ENCODE results near the gene JUP.
"Not testable (repeated sequence)": the region's sequence is repeated elsewhere in the genome, so short reads cannot be mapped to it uniquely, and the experiment has no call there.

The JUP gene

DNA sequence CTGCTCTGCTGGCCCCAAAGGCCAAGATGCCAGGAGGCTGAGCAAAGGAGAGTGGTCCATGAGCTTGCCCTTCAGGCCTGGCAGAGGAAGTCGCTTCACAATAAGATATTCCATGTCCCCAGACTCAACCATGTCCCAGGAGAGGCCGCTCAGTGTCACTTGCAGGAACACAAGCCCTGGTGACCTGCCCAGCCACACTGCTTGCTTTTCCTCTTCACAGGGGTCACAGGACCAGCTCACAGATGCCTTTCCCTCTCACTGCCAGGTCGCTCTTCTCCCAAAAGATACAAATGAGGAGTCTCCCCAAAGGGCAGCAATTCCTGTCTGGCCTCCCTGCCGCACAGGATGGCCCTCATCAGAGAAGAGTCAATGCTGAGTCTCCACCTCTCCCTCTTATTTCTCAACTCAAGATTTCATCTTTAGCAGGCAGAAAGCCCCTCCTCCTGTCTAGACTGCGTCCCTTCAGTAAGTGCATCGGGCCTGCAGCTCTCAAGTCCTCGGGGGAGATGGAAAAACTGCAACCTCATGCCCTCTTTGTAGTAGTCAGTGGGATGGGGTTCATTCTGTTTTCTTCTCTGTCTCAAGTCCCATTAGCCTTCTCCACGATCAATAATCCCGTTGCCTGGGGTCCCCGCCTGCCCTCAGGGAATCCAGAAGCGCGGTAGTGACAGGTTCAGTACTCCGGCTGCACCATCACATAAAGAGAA is 5.0 kb downstream of the JUP start:
- DNase-seq (ENCODE audit: low read depth in 2 of 2) = no peak

DNA sequence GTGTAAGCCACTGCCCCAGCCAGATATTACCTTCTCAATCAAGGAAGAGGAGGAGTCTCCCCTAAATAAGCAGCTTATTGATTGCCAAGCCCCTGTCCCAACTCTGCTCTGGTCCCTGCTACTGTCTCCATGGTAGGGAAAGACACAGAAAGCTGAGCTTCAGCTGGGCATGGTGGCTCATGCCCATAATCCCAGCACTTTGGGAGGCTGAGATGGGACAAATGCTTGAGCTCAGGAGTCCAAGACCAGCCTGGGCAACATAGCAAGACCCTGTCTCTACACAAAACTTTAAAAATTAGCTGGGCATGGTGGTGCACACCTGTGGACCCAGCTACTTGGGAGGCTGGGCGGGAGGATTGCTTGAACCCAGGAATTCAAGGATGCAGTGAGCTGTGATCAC is 6.6 kb downstream of the JUP start:
- no peak for DNase-seq (ENCODE audit: low read depth in 2 of 2)

DNA sequence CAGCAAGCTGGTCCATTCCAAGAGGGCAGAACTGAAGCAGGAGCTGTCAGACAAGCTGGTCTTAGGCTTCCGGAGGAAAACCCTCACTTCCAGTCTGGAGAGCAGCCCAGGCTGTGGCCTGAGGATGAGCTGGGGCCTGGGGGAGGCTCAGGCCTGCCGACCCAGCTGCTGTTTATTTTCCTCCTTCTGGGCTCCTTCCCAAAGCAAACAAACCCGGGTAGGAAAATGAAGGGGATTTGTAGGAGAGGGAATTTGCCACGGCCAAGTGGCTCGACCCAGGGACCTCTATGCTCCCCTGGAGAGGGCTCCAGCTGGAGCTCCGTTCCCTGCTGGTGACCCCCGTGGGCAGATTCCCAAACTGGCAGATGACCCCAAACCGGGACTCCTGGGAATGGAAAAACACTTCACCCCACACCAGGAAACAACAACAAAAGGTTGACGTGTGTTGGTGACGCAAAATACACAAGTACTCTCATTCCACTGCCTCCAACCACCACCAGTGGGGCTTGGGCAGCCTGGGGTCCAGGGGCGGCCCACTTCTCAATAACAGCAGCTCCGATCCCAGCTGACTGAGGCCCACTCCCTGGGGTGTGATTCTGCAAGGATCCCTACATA is 8.8 kb downstream of the JUP start:
- no peak for DNase-seq (ENCODE audit: low read depth in 2 of 2)

DNA sequence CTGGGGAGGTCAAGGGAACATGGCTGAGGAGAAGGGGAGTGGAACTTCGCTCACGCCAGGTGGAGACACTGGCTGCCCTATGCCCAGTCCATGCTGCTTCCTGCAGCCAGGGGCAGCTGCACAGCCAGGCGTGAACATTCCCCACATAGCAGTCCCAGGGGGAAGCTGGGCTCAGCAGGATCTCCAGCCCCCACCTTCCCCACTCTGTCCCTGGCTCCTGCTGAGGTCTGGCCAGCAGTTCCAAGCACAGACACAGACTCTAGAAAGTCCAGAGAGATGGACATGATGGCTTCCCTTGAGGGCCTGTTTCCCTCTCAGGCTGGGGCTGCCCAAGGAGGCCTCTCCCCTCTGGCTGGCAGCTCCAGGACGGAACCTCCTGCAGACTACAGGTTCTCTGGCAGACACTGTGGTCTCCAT is 9.3 kb downstream of the JUP start:
- no peak for DNase-seq (ENCODE audit: low read depth in 2 of 2)

DNA sequence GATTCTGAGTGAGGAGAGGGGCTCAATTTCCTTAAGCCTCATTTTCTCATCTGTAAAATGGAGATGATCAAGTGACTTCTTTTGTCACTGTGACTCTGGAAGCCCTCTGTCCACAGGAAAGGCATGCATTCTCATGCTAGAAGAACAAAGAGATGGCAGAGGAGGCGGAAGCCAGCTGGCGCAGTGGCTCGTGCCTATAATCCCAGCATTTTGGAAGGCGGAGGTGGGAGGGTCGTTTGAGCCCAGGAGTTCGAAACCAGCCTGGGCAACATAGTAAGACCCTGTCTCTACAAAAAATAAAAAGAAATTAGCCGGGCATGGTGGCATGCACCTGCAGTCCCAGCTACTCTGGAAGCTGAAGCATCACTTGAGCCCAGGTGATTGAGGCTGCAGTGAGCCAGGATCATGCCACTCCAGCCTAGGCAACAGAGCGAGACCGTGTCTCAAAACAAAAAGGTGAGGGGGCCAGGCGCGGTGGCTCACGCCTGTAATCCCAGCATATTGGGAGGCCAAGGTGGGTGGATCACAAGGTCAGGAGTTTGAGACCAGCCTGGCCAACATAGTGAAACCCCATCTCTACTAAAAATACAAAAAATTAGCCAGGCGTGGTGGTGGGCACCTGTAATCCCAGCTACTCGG is 10.1 kb downstream of the JUP start:
- DNase-seq (ENCODE audit: low read depth in 2 of 2) = not testable (repeated sequence)

DNA sequence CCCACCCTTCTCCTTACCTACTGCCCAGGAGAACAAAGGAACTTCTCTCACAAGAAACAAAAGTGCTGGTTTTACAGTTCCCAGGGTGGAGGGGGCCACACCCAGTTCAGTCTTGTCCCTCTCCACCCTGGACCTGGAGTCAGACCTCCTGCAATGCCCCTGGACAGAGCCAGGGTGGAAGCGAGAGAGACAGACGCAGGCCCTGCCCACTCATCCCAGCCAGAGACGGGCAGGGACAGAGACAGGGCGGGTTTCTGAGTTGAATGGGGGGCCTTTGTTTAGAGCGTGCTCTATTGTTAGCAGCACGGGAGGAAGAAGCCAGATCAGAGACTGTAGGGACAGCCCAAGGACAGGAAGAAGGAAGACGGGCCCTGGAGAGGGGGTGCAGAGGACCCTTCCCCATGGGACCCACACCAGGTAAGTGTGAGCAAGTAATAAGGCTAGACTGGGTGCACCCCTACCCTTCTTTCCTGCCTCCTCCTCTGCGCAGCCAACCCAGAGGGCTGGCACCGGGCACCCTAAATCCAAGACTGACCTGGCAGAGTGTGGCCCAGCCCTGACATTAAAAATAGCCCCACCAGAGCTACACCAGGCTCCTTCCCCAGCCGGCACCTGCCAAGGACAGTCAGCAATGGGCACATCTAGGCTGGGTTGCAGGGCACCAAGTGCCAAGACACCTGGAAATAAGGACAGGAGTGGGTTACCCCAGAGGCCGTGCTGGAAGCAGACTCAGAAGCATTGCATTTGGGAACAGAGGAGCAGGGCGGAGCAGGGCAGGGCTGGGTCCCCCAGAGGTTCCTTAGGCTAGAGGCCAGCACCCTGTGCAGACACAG is 10.9 kb downstream of the JUP start:
- DNase-seq (ENCODE audit: low read depth in 2 of 2) = no peak

DNA sequence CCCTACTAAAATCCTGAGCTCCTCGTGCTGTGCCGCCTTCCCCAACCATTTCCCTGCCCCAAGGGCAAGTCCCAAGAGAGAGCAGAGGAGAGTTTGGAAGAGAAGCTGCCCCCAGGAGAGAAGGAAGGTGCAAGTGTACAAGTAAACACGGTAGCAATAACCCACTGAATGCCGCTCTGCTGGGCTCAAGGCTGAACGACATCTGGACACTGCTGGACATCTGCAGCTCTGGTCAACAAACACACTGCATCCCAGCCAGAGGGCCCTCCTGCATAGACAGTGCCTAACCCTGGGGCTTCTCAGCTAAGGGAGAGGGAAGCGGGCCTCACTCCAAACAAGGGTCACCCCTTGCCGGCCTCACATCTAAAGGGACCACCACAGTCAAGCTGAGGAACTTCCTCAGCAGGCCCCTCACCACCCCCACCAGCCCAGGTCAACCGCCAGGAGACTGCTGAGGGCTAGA is 12.7 kb downstream of the JUP start:
- DNase-seq (ENCODE audit: low read depth in 2 of 2) = no peak

DNA sequence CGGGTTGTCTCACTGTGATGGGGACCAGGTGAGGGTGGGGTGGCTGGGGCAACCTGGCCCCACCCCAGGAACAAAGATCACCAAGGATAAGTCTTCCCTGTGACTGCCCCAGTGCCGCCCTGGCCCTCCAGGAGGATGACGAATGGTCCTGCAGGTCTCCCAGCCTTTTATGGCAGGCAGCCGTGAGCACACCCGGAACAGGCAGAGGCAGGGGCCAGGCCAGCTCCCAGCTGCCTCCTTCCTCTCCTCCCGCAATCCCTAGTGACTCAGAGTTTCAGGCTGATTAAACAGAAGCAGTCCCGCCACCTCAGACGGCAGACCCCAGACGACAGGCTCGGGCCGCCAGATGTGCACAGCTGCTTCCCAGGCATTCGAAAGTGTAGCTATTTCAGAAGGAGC is 13.3 kb downstream of the JUP start:
- DNase-seq (ENCODE audit: low read depth in 2 of 2) = no peak

DNA sequence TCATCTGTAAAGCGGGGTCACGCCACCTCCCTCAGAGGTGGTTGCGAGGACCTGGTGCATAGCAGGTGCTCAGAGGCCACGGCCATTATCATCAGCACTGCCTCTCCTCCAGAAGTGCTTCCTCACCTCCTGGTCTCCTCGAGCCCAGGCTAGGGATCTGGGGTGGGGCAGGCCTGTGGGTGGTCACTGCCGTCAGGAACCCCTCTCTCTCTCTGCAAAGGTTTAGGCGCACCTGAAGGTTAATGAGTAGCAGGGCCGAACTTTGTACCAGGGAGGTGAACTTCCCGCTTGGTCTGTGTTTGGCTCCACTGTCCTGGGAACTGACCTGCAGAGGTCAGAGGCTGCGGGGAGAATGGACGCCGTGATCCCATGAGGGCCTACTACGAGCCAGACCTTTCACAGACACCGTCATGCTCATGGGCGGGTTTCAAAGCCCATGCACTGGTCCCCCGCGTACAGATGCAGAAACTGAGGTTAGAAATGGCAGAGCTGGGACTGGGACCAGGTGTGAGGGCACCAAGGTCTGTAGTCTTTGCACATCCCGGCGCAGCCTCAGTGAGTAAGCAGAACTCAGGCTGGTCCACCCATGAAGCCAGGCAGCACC is 13.8 kb downstream of the JUP start:
- DNase-seq (ENCODE audit: low read depth in 2 of 2) = no peak

DNA sequence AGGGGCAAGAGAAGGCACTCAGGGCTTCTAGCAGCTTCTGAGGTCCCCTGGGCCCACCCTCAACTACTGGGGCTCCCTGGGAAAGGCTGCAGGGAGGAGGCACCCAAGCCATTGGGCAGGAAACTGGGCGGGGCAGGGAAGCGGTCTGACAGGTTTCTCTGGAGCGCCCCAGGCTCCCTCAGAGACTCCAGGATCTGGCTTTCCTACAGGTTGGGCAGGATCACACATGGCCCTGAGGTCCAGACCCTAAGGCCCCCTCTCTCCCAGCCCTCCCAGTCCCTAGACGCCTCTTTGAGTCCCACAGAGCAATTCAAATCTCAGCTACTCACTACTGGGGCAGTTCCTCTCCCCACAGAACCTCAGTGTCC is 14.3 kb downstream of the JUP start:
- no peak for DNase-seq (ENCODE audit: low read depth in 2 of 2)

DNA sequence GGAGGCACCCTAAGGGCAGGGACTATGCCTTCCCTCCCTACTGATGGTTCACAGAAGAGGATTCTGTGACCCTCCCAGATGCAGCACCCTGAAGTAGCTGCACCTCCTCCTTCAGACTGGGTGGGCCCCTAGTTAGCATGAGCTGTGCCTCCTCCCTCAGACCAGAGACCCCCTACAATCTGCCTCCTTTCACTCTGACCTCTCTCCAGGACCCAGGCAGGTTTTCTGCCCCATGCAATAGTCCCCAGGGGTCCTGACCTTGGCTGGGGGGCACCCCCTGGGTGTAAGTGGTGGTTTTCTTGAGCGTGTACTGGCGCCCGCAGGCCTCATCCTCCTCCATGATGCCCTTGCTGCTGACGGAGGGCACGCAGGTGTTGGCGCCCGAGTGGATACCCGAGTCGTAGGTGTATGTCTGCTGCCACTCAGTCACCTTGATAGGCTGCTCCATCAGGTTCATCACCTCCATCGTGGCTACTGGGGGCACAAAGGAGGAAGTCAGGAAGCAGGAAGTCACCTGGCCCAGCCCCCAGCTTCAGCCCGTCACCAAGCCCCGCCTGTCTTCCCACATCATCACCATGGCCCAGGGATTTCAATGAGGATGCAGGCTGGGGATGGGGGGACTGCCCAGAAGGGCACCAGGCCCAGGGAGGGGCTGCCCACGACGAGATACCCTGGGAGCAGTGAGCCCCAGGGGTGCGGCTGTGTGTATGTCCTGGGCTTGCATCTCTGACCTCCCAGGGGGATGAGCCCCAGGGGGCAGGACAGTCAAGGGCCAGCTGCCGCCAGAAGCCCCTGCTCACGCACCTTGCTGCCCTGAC is 14.9 kb downstream of the JUP start:
- no peak for DNase-seq (ENCODE audit: low read depth in 2 of 2)

DNA sequence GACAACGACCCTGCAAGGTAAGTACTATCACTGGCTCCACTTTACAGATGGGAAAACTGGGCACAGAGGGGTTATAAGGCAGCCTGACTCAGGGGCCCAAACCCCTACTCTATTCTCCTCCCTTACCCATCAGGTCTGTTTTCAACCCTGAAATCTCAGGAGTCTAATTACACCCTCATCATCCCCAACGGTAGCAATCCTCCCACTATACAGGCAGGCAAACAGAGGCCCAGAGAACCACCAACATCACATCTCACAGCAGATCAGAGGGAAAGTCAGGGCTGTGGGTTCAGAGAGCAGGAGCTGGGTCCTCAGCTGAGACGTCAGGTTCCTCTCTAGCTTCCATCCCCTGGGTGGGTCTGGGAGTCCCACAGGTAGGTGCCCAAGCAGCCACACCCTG is 16.5 kb downstream of the JUP start:
- no peak for DNase-seq (ENCODE audit: low read depth in 2 of 2)

DNA sequence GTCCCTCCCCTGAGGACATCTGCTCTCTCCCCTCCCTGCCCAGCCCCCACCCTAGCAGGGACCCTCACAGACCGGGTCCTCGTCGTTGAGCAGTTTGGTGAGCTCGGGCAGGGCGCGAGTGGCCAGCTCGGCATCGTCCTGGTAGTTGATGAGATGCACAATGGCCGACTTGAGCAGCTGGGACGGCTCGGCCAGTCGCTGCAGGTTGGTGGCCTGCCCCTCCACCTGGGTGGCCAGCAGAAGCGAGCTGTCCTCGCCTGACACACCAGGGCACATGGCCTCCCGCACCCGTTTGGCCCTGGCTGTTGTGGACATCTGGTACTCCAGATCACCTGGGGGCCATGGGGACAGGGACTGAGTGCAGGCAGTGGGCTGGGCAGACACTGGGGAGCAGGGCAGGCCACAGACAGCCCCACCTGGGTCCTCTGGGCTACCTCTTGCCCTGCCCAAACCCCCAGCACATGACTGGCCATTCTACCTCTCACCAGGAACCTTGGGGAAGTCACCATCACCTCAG is 17.1 kb downstream of the JUP start:
- no peak for DNase-seq (ENCODE audit: low read depth in 2 of 2)

DNA sequence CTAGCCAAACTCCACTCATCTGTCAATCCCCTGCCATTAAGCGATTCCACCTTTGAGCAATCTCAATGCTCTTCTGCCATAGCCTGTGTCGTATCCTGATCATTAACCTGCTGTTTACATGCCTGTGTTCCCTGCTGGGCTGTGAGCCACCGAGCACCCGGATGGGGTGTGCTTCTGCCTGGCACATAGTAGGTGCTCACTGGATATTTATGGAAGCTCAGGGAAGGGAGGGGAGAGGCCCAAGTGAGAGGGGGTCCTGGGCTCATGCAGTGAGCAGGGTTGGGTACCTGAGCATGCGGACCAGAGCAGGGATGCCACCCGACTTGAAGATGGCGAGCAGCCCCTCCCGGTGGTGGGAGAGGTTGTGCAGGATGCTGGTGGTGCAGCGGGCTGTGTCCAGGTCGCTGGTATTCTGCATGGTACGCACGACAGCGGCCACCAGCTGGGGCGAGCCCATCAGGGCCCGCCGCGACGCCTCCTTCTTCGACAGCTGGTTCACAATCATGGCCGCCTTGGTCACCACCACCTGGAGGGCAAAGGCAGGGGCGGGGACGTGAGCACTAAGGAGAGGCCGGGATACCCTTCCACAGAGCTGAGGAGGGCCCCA is 17.7 kb downstream of the JUP start:
- no peak for DNase-seq (ENCODE audit: low read depth in 2 of 2)

DNA sequence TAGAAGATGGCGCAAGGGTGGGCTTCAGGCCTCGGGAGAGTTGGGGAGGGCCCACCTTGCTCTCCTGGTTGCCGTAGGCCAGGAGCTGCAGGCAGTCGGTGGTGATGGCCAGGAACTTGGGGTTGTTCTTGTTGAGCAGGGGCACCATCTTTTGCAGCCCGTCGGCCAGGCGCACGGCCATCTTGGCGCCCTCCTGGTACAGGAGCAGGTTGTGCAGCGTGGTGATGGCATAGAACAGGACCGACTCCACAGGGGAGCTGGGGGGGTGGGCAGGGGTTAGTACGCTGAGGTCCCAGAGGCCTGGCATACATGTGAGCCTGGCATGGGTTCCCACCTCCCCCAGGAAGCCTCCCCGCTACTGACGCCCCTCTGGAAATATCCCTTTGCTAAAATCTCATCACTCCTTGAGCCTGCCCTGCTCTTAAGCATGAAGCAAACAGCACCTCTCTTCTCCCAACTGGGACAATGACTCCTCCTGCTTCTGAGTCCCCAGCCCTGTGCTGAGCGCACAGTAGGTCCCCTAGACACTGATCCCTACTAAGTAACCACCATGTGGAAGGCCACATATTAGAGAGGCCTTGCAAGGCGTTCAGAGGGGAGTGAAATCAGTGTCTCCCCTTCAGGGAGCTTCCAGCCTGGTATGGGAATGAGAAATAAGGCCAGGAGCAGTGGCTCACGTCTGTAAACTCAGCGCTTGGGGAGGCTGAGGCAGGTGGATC is 19.0 kb downstream of the JUP start:
- no peak for DNase-seq (ENCODE audit: low read depth in 2 of 2)

DNA sequence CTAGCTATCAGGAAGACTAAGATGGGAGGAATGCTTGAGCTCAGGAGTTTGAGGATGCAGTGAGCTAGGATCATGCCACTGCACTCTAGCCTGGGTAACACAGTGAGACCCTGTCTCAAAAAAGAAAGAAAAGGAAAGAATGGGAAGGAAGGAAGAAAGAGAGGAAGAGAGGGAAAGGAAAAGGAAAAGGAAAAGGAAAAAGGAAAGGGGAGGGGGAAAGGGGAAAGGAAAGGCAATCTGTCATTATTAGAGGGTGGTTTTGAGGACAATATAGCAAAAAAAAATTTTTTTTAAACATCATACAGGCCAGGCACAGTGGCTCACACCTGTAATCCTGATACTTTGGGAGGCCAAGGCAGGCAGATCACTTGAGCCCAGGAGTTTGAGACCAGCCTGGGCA is 20.4 kb downstream of the JUP start:
- no peak for DNase-seq (ENCODE audit: low read depth in 2 of 2)

DNA sequence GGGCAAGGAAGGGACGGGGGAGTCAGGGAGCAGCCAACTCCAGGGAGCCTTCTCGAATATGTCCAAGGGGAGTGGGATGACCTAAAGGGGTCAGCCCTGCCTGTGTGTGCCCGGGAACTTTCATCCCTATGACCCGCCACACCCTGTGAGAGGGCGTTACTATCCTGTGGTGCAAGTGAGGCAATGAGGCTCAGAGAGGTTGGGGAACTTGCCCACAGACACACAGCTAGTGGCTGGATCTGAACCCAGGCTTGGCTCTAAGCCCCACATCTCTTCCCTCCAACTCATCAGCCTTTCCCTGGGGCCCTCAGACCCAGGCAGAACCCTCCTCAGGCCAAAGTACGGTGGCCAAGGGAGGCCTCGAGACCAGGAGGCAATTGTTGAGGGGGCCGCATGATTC is 23.2 kb downstream of the JUP start:
- no peak for DNase-seq (ENCODE audit: low read depth in 2 of 2)

DNA sequence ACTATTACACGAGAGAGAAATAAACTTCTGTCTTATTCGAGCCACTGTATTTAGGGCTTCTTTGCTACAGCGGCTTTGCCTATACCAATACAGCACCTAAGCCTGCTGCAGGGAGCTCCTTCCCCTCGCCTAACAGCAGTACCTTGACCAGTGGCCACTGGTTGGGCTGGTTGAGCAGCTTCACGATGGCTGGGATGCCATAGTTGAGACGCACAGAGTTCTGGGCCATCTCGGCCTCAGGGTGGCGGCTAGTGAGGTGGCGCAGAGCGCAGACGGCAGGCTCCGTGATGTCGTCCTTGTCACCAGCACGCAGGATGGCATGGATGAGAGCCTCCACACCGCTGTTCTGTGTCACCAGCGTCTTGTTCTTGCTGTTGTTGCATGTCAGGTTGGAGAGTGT is 23.7 kb downstream of the JUP start:
- no peak for DNase-seq (ENCODE audit: low read depth in 2 of 2)

DNA sequence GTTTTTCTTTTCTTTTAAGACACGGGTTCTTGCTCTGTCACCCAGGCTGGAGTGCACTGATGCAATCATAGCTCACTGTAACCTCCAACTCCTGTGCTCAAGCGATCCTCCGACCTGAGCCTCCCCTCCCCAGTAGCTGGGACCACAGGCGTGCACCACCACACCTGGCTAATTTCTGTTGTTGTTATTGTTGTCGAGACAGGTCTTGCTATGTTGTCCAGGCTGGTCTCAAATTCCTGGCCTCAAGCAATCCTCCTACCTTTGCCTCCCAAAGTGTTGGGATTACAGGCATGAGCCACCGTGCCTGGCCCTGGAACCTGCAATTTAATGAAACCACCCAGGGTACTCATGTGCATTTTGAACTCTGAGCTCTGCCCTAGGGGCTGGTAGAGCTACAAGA is 24.1 kb downstream of the JUP start:
- no peak for DNase-seq (ENCODE audit: low read depth in 2 of 2)

DNA sequence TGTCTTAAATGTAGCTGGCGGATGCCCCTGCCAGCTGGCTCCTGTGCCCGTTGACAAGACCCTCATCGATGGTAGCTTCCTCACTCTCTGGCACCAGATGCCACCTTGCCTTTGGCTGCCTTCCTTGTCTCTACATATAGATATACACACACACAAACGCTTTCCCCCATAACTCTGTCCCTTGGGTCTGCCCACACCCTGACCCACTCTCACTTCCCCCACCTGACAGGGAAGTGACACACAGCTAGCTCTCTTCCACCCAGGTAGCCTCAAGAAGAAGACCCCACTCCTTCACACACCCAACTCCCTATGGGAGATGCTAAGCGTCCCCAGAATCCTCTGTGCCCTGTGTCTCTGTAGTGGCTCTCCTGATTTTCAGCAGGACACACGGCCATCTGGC is 25.6 kb downstream of the JUP start:
- DNase-seq (ENCODE audit: low read depth in 2 of 2) = no peak

Measured in stimulated activated CD4-positive, alpha-beta T cell treated with anti-CD3 and anti-CD28 coated beads, Interleukin-1b, Interleukin-23, amount 100 ng/mL, for 1 hour (primary cell).